Osteoblast (primary cell): Measurements from ENCODE around the gene DCLK2. TPM values are rescaled to one million over a fixed set of nuclear protein-coding genes. Genes with fewer than 3 reads are reported as not detected.

Source experiments
- DNase-seq: peaks from one replicate; pipeline ENCODE4 v3.0.0; 2011; ENCODE audit warnings: low spot score, mixed read lengths; ENCODE audit not compliant: insufficient read length; ENCODE audit errors: missing footprints
- H2AFZ ChIP-seq: 2 replicates; pipeline ENCODE4 v1.6.0; 2011; ENCODE audit warnings: mild to moderate bottlenecking, low read length
- H3K27ac ChIP-seq: 2 replicates; pipeline ENCODE4 v1.5.1; 2011; ENCODE audit warnings: mild to moderate bottlenecking, low read depth, low read length, moderate library complexity
- H3K27me3 ChIP-seq: 2 replicates; pipeline ENCODE4 v1.6.0; 2012; ENCODE audit warnings: mild to moderate bottlenecking, control low read depth, inconsistent platforms, low read length, moderate library complexity; ENCODE audit not compliant: insufficient read depth
- H3K36me3 ChIP-seq: 2 replicates; pipeline ENCODE4 v1.5.1; 2011; ENCODE audit warnings: mild to moderate bottlenecking, low read length, control low read depth, moderate library complexity; ENCODE audit not compliant: insufficient read depth
- H3K4me1 ChIP-seq: 2 replicates; pipeline ENCODE4 v1.5.1; 2011; ENCODE audit warnings: mild to moderate bottlenecking, low read length, control low read depth, moderate library complexity; ENCODE audit not compliant: insufficient read depth
- H3K4me2 ChIP-seq: 2 replicates; pipeline ENCODE4 v1.6.0; 2011; ENCODE audit warnings: mild to moderate bottlenecking, low read length; ENCODE audit not compliant: insufficient read depth
- H3K4me3 ChIP-seq: fragments of 200-600 bp; sonication (generic); 3 replicates; pipeline ENCODE4 v1.5.1; 2012; ENCODE audit warnings: mild to moderate bottlenecking, low read length, inconsistent platforms; ENCODE audit not compliant: insufficient read depth
- H3K79me2 ChIP-seq: 2 replicates; pipeline ENCODE4 v1.6.0; 2012; ENCODE audit warnings: mild to moderate bottlenecking, low read length, control low read depth, inconsistent platforms; ENCODE audit not compliant: insufficient read depth
- H3K9me3 ChIP-seq: 2 replicates; pipeline ENCODE4 v1.5.1; 2011; ENCODE audit warnings: low read depth, low read length, control low read depth
- H4K20me1 ChIP-seq: 2 replicates; pipeline ENCODE4 v1.6.0; 2012; ENCODE audit warnings: mild to moderate bottlenecking, low read length, control low read depth; ENCODE audit not compliant: insufficient read depth
- total RNA-seq: library from RNA; depleted of rRNA; stranded (reverse); fragments of >200 nt; gene quantifications from 2 replicates; pipeline ENCODE4 v1.2.3, GENCODE V29; 2012
- TF ChIP-seq, protein P1 (sequence below): IDR thresholded peaks from 2 replicates; pipeline ENCODE4 v1.5.1; 2011; ENCODE audit warnings: mild to moderate bottlenecking, low read depth, low read length, moderate library complexity; ENCODE audit errors: extremely low read depth

DCLK2 gene
- total RNA-seq, 1 donor: 11.6 TPM

DNA sequence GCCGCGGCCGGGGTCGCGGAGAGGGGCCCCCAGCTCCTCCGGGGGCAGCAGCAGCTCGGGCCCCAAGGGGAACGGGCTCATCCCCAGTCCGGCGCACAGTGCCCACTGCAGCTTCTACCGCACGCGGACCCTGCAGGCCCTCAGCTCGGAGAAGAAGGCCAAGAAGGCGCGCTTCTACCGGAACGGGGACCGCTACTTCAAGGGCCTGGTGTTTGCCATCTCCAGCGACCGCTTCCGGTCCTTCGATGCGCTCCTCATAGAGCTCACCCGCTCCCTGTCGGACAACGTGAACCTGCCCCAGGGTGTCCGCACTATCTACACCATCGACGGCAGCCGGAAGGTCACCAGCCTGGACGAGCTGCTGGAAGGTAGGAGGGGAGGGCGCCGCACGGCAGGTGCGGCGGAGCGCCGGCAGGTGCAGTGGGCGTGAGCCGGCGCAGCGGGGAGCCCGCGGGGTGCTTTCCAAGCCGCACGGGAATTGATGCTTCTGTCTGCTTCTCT lies 886 bp downstream of the DCLK2 start:
- Histone ChIP-seq H3K79me2 (peaks cover 53% of the 10 kb centered on the region), H3K4me3 (peak overlapping the region; percentile 86), H4K20me1 (peaks cover 24% of the 10 kb centered on the region), H3K36me3 (no peaks in the 10 kb centered on the region), H3K9me3 (no peaks in the 10 kb centered on the region), H3K27ac (peak overlapping the region; percentile 46), H3K4me2 (peak overlapping the region; percentile 97), H3K4me1 (peaks cover 16% of the 10 kb centered on the region), H3K27me3 (no peaks in the 10 kb centered on the region), H2AFZ (peak overlapping the region; percentile 81)
- DNase-seq: peak; percentile 93
- TF ChIP-seq, protein P1, sequence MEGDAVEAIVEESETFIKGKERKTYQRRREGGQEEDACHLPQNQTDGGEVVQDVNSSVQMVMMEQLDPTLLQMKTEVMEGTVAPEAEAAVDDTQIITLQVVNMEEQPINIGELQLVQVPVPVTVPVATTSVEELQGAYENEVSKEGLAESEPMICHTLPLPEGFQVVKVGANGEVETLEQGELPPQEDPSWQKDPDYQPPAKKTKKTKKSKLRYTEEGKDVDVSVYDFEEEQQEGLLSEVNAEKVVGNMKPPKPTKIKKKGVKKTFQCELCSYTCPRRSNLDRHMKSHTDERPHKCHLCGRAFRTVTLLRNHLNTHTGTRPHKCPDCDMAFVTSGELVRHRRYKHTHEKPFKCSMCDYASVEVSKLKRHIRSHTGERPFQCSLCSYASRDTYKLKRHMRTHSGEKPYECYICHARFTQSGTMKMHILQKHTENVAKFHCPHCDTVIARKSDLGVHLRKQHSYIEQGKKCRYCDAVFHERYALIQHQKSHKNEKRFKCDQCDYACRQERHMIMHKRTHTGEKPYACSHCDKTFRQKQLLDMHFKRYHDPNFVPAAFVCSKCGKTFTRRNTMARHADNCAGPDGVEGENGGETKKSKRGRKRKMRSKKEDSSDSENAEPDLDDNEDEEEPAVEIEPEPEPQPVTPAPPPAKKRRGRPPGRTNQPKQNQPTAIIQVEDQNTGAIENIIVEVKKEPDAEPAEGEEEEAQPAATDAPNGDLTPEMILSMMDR: no peak

DNA sequence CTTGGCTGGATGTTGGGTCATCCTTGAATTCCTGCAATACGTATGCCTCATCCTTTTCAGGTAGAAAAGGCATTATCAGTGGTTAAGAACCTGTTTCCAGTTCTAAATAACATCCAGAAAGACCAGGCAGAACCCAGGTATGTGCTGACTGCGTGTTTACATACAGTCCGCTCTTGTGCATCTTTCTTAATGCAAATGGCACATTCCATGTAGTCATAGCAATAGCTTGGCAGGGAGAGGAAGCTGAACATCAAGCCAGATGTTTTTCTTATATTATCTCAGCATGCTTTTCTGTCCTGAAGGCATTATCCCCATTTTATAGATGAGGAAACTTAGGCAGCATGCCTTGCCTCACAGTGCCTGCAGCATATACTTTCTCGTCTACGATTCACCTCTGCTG lies 2.1 kb downstream of the DCLK2 start:
- Histone ChIP-seq H3K4me1 (peaks cover 16% of the 10 kb centered on the region), H3K9me3 (no peaks in the 10 kb centered on the region), H3K27ac (no peak overlapping the region), H3K36me3 (no peaks in the 10 kb centered on the region), H3K79me2 (peaks cover 65% of the 10 kb centered on the region), H3K4me2 (peak overlapping the region; percentile 97), H4K20me1 (peaks cover 24% of the 10 kb centered on the region), H2AFZ (no peak overlapping the region), H3K4me3 (peak overlapping the region; percentile 86), H3K27me3 (no peaks in the 10 kb centered on the region)
- TF ChIP-seq, protein P1: no peak
- DNase-seq: no peak

DNA sequence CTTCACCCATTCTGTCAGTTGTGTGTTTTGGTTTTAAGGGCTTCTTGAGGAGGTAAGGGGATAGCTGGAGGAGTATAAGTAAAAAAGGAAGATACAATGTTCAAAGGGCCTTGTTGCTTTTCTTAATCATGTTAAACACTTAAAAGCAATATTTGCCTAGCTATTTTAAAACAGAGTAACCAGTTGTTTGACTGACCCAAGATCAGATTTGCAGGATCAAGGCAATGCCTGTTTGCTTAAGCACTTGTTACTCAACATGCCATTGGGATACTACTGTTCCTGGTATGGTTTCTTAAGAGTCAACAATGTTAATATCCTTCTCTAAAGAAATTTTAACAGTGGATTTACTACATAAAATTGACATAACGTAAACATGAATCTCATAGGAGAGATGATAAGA lies 2.6 kb downstream of the DCLK2 start:
- no peak for DNase-seq
- Histone ChIP-seq H3K4me2 (peak overlapping the region; percentile 97), H3K27ac (no peak overlapping the region), H3K79me2 (peaks cover 70% of the 10 kb centered on the region), H3K27me3 (no peaks in the 10 kb centered on the region), H3K36me3 (no peaks in the 10 kb centered on the region), H3K9me3 (no peaks in the 10 kb centered on the region), H2AFZ (no peak overlapping the region), H3K4me1 (peaks cover 16% of the 10 kb centered on the region), H4K20me1 (peaks cover 24% of the 10 kb centered on the region), H3K4me3 (peak overlapping the region; percentile 86)
- TF ChIP-seq, protein P1: no peak

DNA sequence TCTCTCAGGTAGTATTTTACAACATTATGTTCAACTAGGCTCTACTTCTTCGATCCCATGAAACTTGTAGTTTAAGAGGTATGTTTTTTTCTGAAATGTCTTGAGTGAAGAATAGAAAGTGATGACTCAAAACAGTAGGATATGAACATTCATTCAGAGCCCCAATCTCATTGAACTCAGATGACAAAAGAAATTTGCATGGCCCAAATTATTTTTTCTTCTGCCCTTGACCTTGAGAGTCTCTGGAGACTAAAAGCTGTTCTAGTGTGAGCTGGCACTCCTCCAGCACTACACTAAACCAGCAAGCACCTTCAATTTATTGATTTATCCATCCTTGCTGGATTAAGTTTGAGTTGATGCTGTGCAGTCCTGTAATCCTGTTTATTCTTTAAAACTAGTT lies 4.0 kb downstream of the DCLK2 start:
- Histone ChIP-seq H3K27ac (no peak overlapping the region), H3K36me3 (no peaks in the 10 kb centered on the region), H3K4me1 (peaks cover 16% of the 10 kb centered on the region), H3K9me3 (no peaks in the 10 kb centered on the region), H3K4me3 (no peak overlapping the region), H2AFZ (no peak overlapping the region), H3K79me2 (peaks cover 77% of the 10 kb centered on the region), H4K20me1 (peaks cover 24% of the 10 kb centered on the region), H3K27me3 (no peaks in the 10 kb centered on the region), H3K4me2 (no peak overlapping the region)
- no peak for DNase-seq
- TF ChIP-seq, protein P1: no peak
